ENCODE data around the gene MTUS2. TPM values are rescaled to one million over a fixed set of nuclear protein-coding genes. Genes with fewer than 3 reads are reported as not detected.

The MTUS2 gene
- total RNA-seq, 1 donor: 0.36 TPM

- no peak overlapping the region for H3K4me3 ChIP-seq (ENCODE audit: low read depth, low read length)
- TF ChIP-seq CTCF (IDR thresholded peaks at IDR 0.05; ENCODE audit: insufficient read depth, low read length): no peak
- no peak for DNase-seq (ENCODE audit: low read depth)
These were observed 133.7 kb downstream of the MTUS2 start for GRCh38 chr13:28953714-28954418.

DNA sequence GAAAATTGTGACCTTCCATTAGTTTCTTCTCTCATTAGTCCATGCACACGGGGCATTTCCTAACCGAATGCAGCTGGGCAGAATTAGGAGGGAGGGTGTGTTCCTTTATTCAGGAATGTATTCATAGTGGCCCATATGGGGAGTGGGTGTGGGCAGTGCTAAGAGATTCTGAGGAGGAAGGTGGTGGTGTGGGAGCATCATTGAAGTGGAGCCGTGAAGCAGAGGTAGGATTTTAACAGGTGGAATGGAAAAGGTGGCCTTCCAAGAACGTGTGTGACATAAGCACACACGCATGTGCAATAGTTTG lies 134.2 kb downstream of the MTUS2 start:
- DNase-seq (ENCODE audit: low read depth): no peak
- no peak overlapping the region for H3K4me3 ChIP-seq (ENCODE audit: low read depth, low read length)
- TF ChIP-seq CTCF (IDR thresholded peaks at IDR 0.05; ENCODE audit: insufficient read depth, low read length): no peak

GRCh38 chr13:28954810-28955209 lies 134.7 kb downstream of the MTUS2 start:
- no peak for TF ChIP-seq CTCF (IDR thresholded peaks at IDR 0.05; ENCODE audit: insufficient read depth, low read length)
- DNase-seq (ENCODE audit: low read depth): no peak
- H3K4me3 ChIP-seq (ENCODE audit: low read depth, low read length): no peak overlapping the region

- no peak for DNase-seq (ENCODE audit: low read depth)
- no peak for TF ChIP-seq CTCF (IDR thresholded peaks at IDR 0.05; ENCODE audit: insufficient read depth, low read length)
These were observed 135.3 kb downstream of the MTUS2 start for GRCh38 chr13:28955264-28955966.

DNA sequence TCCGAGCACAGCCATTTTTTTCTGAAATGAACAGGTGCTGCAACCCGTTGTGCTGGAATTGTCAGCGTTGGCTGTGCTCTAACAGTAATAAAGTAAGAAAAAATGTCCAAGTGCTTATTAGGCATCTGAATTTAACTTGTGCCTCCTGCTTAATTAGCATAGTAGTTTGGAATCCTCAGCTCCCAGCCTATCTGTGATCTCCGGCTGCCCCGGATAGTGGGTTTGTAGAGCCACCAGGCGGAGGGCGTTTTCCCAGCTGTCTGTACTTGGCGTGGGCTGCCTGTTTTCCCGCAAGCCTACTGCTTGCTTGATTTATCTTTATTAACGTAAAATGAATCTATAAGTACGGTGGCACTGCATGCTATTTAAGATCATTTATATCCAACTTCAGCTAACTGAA lies 137.9 kb downstream of the MTUS2 start:
- TF ChIP-seq CTCF (IDR thresholded peaks at IDR 0.05; ENCODE audit: insufficient read depth, low read length): no peak

More at GRCh38 chr13:28955264-28955966, 135.3 kb downstream of the MTUS2 start:
- H3K4me3 ChIP-seq (ENCODE audit: low read depth, low read length): no peak overlapping the region

DNA sequence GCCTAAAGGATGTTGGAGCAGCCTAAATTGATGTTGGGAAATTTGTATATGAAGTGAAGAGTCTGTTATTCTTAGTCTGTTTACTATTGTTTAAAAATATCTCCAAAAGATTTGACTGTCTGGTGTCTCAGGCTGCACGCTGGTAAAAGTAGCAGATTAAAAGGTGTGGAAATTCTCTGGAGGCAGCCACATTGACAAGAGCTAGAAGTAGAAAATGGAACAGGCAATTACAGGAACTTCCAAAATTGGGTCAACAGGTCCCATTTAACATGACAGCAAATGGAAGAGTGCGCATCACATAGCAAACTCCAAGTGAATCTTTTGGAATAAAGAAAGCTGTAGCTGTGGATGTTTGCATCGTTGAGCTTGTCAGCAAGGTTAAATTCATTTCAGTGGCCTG lies 138.3 kb downstream of the MTUS2 start:
- DNase-seq (ENCODE audit: low read depth): no peak
- H3K4me3 ChIP-seq (ENCODE audit: low read depth, low read length): no peak overlapping the region
- TF ChIP-seq CTCF (IDR thresholded peaks at IDR 0.05; ENCODE audit: insufficient read depth, low read length): no peak

More for the DNA sequence above, 137.9 kb downstream of the MTUS2 start:
- DNase-seq (ENCODE audit: low read depth): no peak
- H3K4me3 ChIP-seq (ENCODE audit: low read depth, low read length): no peak overlapping the region

Measured in fibroblast of the aortic adventitia (primary cell).